ENCODE data around the gene MROH9.

DNA sequence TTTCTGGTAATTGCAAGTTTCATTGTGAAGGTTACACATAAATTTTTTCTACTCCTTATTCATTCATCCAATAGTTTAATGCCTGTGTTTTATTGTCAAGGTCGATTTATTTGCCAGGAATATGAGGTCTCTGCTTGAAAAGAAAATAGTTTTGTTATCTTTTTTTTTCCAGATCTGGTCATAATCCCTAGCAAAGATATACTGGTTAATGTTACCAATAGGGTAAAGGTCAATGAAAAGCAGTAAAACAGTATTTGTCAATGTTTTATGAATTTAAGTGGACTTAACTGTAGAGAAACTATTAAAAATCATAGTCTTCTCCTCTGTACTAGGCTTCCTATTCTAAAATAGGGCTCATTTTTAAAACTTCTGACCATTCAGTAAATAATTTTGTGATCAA lies 147.3 kb downstream of the MROH9 start:
- no peak for TF ChIP-seq CTCF (IDR thresholded peaks at IDR 0.05; ENCODE audit: poor library complexity)
- no peak for TF ChIP-seq EZH2 (IDR thresholded peaks at IDR 0.05; ENCODE audit: borderline replicate concordance)
